Neutrophil (primary cell): Measurements from ENCODE around the gene SERPINB10.

Experiments used
- H3K27ac ChIP-seq: fragments of 200-600 bp; sonication (generic); 2 replicates; pipeline ENCODE4 v1.5.1; 2016; ENCODE audit warnings: mild to moderate bottlenecking, moderate library complexity
- H3K27me3 ChIP-seq: fragments of 200-600 bp; sonication (generic); 2 replicates; pipeline ENCODE4 v1.6.0; 2016; ENCODE audit warnings: mild to moderate bottlenecking
- H3K36me3 ChIP-seq: fragments of 200-600 bp; sonication (generic); 2 replicates; pipeline ENCODE4 v1.5.1; 2017
- H3K4me1 ChIP-seq, 2 experiments: fragments of 200-600 bp in 1 of 2; sonication (generic) in 1 of 2; 1 replicate in 1 of 2; 2 replicates in 1 of 2; pipeline versions ENCODE4 v1.5.1 to v1.6.1; 2013 to 2016; ENCODE audit warnings: low read depth in 1 of 2, low read length in 1 of 2, mild to moderate bottlenecking in 1 of 2, moderate library complexity in 1 of 2; ENCODE audit not compliant: control insufficient read depth in 1 of 2, insufficient read depth in 1 of 2
- H3K4me3 ChIP-seq, 2 experiments: fragments of 200-600 bp in 1 of 2; sonication (generic) in 1 of 2; 1 replicate in 1 of 2; 2 replicates in 1 of 2; pipeline ENCODE4 v1.5.1; 2013 to 2016; ENCODE audit warnings: low read depth in 1 of 2, low read length in 1 of 2, mild to moderate bottlenecking in 1 of 2, moderate library complexity in 1 of 2
- H3K9me3 ChIP-seq: fragments of 200-600 bp; sonication (generic); 2 replicates; pipeline ENCODE4 v1.5.1; 2016
- TF ChIP-seq, protein P1 (sequence below): fragments of 200-600 bp; sonication (generic); IDR thresholded peaks from 2 replicates; pipeline ENCODE4 v1.5.1; 2016; ENCODE audit warnings: antibody characterized with exemption

The SERPINB10 gene

DNA sequence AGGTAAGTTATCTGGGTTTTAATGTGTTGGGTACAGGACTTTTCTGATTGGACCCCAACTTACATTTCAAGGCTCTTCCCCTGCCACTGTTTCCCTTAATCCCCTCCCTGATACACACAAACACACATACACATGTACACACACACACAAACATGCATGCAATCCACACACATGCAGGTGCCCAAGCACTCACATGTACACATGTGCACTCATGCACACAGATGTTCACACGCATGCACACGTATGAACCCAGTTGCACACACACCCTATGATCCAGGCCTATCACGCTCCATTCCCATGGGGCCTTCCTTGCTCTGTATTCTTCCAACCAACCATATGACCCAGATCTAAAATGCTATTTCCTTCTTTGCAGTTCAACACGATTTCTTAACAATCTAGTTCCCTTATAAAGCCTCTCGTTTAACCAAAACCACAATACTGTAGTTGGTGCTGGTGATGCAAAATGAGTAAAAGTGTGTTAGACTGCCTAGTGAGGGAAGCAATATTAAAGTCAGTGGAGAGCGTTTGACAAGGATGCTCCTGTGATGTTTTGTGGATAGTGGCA lies 73.2 kb downstream of the SERPINB10 start:
- H3K4me3 ChIP-seq, result no peak overlapping the region
- no peaks in the 10 kb centered on the region for H3K9me3 ChIP-seq
- TF ChIP-seq, protein P1, sequence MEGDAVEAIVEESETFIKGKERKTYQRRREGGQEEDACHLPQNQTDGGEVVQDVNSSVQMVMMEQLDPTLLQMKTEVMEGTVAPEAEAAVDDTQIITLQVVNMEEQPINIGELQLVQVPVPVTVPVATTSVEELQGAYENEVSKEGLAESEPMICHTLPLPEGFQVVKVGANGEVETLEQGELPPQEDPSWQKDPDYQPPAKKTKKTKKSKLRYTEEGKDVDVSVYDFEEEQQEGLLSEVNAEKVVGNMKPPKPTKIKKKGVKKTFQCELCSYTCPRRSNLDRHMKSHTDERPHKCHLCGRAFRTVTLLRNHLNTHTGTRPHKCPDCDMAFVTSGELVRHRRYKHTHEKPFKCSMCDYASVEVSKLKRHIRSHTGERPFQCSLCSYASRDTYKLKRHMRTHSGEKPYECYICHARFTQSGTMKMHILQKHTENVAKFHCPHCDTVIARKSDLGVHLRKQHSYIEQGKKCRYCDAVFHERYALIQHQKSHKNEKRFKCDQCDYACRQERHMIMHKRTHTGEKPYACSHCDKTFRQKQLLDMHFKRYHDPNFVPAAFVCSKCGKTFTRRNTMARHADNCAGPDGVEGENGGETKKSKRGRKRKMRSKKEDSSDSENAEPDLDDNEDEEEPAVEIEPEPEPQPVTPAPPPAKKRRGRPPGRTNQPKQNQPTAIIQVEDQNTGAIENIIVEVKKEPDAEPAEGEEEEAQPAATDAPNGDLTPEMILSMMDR, result no peak
- peaks cover 40 to 44% of the 10 kb centered on the region in 2 experiments for H3K4me1 ChIP-seq
- H3K27me3 ChIP-seq, result no peaks in the 10 kb centered on the region
- peak overlapping the region; percentile 56 for H3K27ac ChIP-seq
- H3K36me3 ChIP-seq, result peaks cover 36% of the 10 kb centered on the region

DNA sequence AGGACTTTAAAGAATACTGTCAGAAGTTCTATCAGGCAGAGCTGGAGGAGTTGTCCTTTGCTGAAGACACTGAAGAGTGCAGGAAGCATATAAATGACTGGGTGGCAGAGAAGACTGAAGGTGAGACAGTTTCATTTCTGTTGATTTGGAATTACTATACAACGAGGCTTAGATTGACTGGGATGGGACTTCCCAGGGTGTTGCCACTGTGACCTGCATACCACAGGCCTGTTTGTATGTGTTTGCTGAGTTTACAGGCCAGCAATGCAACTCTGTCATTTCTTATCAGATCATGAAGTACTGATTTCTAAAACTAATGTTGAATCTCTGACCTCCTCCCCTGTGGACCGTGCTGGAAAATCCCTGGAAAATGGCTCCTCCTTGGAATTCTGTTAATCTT lies 74.0 kb downstream of the SERPINB10 start:
- H3K4me3 ChIP-seq, result no peak overlapping the region
- TF ChIP-seq, protein P1, result no peak
- H3K36me3 ChIP-seq, result peaks cover 43% of the 10 kb centered on the region
- peaks cover 35 to 40% of the 10 kb centered on the region in 2 experiments for H3K4me1 ChIP-seq
- no peaks in the 10 kb centered on the region for H3K9me3 ChIP-seq
- H3K27me3 ChIP-seq, result no peaks in the 10 kb centered on the region
- peak overlapping the region; percentile 56 for H3K27ac ChIP-seq

DNA sequence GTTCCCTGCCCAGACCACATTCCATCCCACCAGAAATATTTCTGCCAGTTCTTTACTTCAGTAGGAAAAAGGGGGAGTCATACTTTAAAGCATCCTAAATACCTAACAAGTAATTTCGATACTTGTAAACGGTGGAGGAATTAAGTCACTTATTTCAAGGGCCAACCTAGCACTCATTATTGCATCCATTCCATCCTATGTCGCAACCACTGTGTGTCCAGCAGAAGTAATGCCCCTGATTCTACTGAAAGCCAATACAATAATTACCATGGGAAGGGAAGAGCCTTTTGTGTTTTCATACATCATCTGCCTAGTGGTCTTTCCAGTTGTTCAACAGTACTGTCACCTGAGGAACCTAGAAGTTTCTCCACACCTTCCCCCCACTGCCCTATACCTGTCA lies 74.6 kb downstream of the SERPINB10 start:
- TF ChIP-seq, protein P1, result no peak
- Histone ChIP-seq H3K4me3 (no peak overlapping the region), H3K36me3 (peaks cover 49% of the 10 kb centered on the region), H3K27me3 (no peaks in the 10 kb centered on the region), H3K27ac (peak overlapping the region; percentile 56), H3K9me3 (no peaks in the 10 kb centered on the region), H3K4me1 (peaks cover 35 to 40% of the 10 kb centered on the region in 2 experiments)
